Body of pancreas (tissue), 4 donors: ENCODE results near the gene BCAR1.
A peak's percentile ranks its signal among the peaks of the same experiment; 100 is the strongest.

ENCODE experiments used
- CTCF ChIP-seq, 7 experiments: fragments of 450-650 bp in 4 of 7; fragments of 200-600 bp in 3 of 7; sonication (generic) in 3 of 7; IDR thresholded peaks; one replicate each; pipeline ENCODE4 v1.5.1; 2016 to 2019; ENCODE audit warnings: antibody characterized with exemption in 7 of 7
- POLR2A ChIP-seq, 3 donors: fragments of 450-650 bp; IDR thresholded peaks; one replicate each; pipeline ENCODE4 v1.6.1; 2016; ENCODE audit warnings: antibody characterized with exemption in 3 of 3, mild to moderate bottlenecking in 2 of 3

- TF ChIP-seq CTCF (IDR thresholded peaks at IDR 0.05), result peak in 2 of 7 experiments; percentile 22 to 24
- TF ChIP-seq POLR2A (IDR thresholded peaks at IDR 0.05), result peak; percentile 56 to 72 (median 59)
Measured at GRCh38 chr16:75226550-75227360, 24.7 kb downstream of the BCAR1 start.
